ENCODE measurements around the gene SLC35G2.

GRCh38 chr3:136862617-136863322 lies 43.8 kb downstream of the SLC35G2 start:
- TF ChIP-seq POLR2A (IDR thresholded peaks at IDR 0.05) (no peak), CTCF (IDR thresholded peaks at IDR 0.05) (no peak)
